Umbilical cord (tissue), 1 donor: ENCODE data around the gene NANOG. TPM values are rescaled to one million over a fixed set of nuclear protein-coding genes. Genes with fewer than 3 reads are reported as not detected.

Experiments
- total RNA-seq: library from RNA; depleted of rRNA; stranded (reverse); fragments of >200 nt; gene quantifications from one replicate; pipeline ENCODE4 v1.2.3, GENCODE V29; 2014; ENCODE audit warnings: low replicate concordance; ENCODE audit not compliant: insufficient read depth

NANOG gene
- total RNA-seq, 1 donor from 2014 or later, result 0.24 TPM

Other genes with a start within 250 kb of the NANOG start
- not detected for gene APOBEC1, start 123.5 kb upstream of the NANOG start, total RNA-seq
- 2.9 TPM for gene GDF3, start 93.6 kb upstream of the NANOG start, total RNA-seq
- gene DPPA3, start 78.0 kb upstream of the NANOG start, total RNA-seq, result not detected
- not detected for gene CLEC4C, start 42.0 kb upstream of the NANOG start, total RNA-seq
- not detected for gene NANOGNB, start 24.2 kb upstream of the NANOG start, total RNA-seq
- gene SLC2A14, start 83.5 kb downstream of the NANOG start, total RNA-seq, result 4.3 TPM
- 202 TPM for gene SLC2A3, start 146.8 kb downstream of the NANOG start, total RNA-seq
- 6.5 TPM for gene FOXJ2, start 243.3 kb downstream of the NANOG start, total RNA-seq